HG02840 (cell line): ENCODE results near the gene SH3BGRL3.
A peak's percentile ranks its signal among the peaks of the same experiment; 100 is the strongest.
"Not testable (repeated sequence)": the region's sequence is repeated elsewhere in the genome, so short reads cannot be mapped to it uniquely, and the experiment has no call there.

Experiments
- ATAC-seq: cut with Tn5 transposase; IDR thresholded peaks from one replicate; pipeline ENCODE4 v1.9.1; 2021; ENCODE audit warnings: mild to moderate bottlenecking, moderate library complexity, moderate number of reproducible peaks; ENCODE audit not compliant: unreplicated experiment, low FRiP score

The SH3BGRL3 gene

GRCh38 chr1:26279456-26280332 is at the start of gene SH3BGRL3:
SH3BGRL3 (plus strand) TSS chr1:26280086; CDS start chr1:26280156, 70 bp downstream.
- ATAC-seq: peak; percentile 55

GRCh38 chr1:26230682-26231081 is 49.2 kb upstream of the SH3BGRL3 start:
- not testable (repeated sequence) for ATAC-seq

- ATAC-seq: peak; percentile 90
Measured at GRCh38 chr1:26233903-26234643, 45.8 kb upstream of the SH3BGRL3 start, which contains the start of gene CEP85. CEP85 (plus strand) TSS chr1:26234200; CDS start chr1:26239784, 5,584 bp downstream.

GRCh38 chr1:26234644-26235370 is 45.1 kb upstream of the SH3BGRL3 start:
- no peak for ATAC-seq

- ATAC-seq: no peak
Measured at GRCh38 chr1:26237230-26237966, 42.5 kb upstream of the SH3BGRL3 start.

GRCh38 chr1:26239936-26240335 is 40.0 kb upstream of the SH3BGRL3 start:
- ATAC-seq: no peak

GRCh38 chr1:26252718-26253117 is 27.2 kb upstream of the SH3BGRL3 start:
- ATAC-seq: no peak

GRCh38 chr1:26254404-26254803 is 25.5 kb upstream of the SH3BGRL3 start:
- no peak for ATAC-seq

DNA sequence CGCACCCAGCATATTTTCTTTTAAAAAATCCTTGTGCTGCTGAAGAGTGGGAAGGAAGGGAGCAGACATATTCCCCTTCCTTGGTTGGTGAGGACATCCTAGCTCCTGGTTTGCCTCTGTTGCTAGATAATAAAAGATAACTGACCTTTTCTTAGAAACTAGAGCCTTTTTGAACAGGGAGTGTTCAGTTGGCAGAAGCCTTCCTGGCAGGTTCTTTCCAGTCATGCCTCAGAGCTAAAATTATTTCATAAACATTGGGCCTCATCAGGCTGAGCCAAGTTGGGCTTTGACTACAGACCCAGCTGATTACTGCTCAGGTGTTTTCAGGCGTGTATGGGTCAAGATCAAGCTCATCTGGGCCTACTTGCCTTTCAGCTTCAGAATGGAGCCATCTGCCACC is 22.7 kb upstream of the SH3BGRL3 start:
- no peak for ATAC-seq

DNA sequence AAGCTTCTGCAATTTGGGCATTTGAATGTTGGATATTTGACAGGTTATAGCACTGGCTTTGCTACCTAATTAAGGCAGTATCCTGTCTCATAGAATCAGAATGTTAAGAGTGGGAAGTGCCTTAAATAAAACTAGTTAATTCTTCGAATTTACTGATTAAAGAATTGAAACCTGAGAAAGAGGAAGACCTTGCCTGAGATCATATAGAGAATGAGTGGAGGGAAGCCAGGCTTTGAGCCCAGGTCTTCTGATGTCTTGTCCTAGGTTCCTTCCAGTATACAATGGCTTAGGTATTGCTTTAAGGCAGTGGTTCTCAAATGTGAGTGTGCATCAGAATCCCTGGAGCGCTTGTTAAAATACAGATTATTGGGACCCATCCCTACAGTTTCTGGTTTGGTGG is 20.9 kb upstream of the SH3BGRL3 start:
- ATAC-seq: no peak

GRCh38 chr1:26259578-26259977 is 20.3 kb upstream of the SH3BGRL3 start:
- no peak for ATAC-seq

GRCh38 chr1:26263212-26263611 is 16.7 kb upstream of the SH3BGRL3 start:
- no peak for ATAC-seq

DNA sequence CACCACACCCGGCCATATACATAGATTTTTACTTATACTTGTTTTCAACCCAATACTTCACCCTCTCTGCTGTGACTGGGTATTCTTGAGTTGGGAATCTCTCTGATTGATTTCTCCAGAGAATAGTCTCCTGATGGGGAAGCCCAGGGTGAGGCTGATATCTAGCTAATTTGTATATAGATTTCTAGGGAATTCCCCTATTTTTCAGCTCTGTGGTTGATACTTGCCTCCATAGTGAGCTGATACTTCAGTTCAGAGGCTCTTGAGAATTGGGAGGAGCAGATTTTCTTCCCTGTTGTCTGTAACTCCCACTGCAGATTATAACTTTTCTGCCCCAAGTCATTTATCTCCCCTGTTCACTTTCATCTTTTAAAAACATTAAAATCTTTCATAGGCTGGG is 14.5 kb upstream of the SH3BGRL3 start:
- no peak for ATAC-seq

DNA sequence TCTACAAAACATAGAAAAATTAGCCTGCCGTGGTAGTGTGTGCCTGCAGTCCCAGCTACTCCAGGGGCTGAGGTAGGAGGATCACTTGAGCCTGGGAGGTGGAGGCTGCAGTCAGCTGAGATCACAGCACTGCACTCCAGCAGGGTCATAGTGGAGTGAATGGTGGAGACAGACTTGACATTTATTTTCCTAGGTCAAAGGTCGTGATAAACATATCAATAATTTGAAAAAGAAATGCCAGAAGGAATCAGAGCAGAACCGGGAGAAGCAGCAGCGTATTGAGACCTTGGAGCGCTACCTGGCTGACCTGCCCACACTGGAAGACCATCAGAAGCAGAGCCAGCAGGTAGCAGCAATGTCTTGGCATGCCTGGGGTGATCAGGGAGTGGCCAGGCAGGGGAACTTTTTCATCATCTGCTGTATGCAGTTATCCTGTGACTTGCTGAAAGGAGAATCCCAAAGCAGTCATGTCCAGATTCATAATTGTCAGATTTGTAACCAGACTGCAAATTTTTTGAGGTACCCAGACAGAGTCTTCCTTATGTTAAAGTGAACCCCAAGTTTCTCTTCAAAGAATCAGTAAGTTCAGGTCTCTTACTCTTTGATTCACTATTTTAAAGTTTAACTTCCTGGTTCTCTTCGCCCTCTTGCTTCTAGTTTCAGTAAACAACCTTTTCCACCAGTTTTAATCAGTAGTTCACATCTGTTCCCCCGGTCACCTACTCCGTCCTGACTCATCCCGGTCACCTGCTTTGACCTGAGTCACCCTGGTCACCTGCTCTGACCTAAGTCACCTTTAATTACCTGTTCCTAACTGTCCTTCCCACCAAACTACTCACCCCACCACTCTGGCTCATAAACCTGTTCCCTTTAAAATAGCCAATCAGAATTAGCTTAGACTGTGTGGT is 11.3 kb upstream of the SH3BGRL3 start:
- ATAC-seq: no peak

DNA sequence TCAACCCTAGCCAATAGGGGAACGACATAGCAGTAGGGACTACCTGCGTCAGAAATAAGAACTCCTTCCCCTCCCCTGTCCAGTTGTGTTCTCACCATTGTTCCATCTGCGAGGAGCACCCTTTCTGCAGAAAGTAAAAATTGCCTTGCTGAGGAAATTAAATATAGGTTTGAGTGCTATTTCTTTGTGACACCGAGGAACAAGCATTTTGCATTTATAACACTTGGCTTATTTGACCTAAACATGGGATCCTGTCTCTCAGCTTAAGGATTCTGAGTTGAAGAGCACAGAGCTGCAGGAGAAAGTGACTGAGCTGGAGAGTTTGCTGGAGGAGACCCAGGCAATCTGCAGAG is 10.7 kb upstream of the SH3BGRL3 start:
- no peak for ATAC-seq

DNA sequence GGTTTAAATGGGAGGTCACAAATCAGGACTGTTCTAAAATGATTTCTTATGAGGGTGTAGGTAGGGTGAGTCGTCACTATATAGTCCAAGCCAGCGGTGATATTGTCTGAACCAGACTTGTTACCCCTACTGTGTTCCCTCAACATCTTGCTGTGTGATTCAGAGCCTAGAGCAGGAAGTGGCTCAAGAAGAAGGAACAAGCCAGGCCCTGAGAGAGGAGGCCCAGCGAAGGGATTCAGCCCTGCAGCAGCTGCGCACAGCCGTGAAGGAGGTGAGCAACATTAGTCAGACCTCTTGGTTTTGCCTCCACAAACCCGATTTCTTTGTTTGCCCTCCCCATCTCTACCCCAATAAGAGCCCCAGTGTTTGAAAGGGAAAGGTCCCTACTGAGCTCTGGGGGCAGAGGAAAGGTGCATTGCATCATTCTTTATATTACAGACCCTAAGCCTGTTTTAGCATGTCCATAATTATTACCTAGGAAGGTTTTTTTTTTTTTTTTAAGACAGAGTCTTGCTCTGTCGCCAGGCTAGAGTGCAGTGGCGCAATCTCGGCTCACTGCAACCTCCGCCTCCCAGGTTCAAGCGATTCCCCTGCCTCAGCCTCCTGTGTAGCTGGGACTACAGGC is 5.0 kb upstream of the SH3BGRL3 start:
- no peak for ATAC-seq

- no peak for ATAC-seq
Measured at GRCh38 chr1:26275580-26276431, 4.1 kb upstream of the SH3BGRL3 start.

- ATAC-seq: no peak
Measured at GRCh38 chr1:26276432-26276838, 3.5 kb upstream of the SH3BGRL3 start.
